Panc1 (cell line): ENCODE data around the gene FAT1. TPM values are rescaled to one million over a fixed set of nuclear protein-coding genes. Genes with fewer than 3 reads are reported as not detected.

Experiments used
- ATAC-seq: fragments of 200-7000 bp; cut with Tn5 transposase; 2 replicates; pipeline ENCODE4 v1.9.1; 2020; ENCODE audit warnings: mild to moderate bottlenecking, moderate library complexity
- BruUV-seq: library from RNA; stranded (reverse); fragments of 400-500 nt; replicated peaks from 2 replicates; lab custom pipeline; 2021; lab: Mats Ljungman, UMichigan
- CTCF ChIA-PET: fragments of 300-600 bp; sonication (Branson Sonifier 250); formaldehyde crosslinking; loops from one replicate; lab custom pipeline; 2022; ENCODE audit warnings: antibody characterized with exemption; lab: Charles Lee
- POLR2A ChIA-PET: fragments of 300-600 bp; sonication (Branson Sonifier 250); formaldehyde crosslinking; loops from one replicate; lab custom pipeline; 2022; ENCODE audit warnings: antibody characterized with exemption; lab: Charles Lee
- DNase-seq: peaks from one replicate; pipeline ENCODE4 v3.0.0-alpha.2; 2010; ENCODE audit warnings: low read depth, low spot score
- H3K27ac ChIP-seq: 2 replicates; pipeline ENCODE4 v1.5.1; 2011; ENCODE audit warnings: mild to moderate bottlenecking, low read length, inconsistent platforms
- H3K27me3 ChIP-seq: fragments of 200-500 bp; sonication (Bioruptor generic); 2 replicates; pipeline ENCODE4 v1.6.0; 2014; ENCODE audit warnings: low read length, inconsistent platforms; ENCODE audit not compliant: control insufficient read depth, insufficient read depth
- H3K36me3 ChIP-seq: fragments of 200-500 bp; sonication (Bioruptor generic); 2 replicates; pipeline ENCODE4 v1.5.1; 2014; ENCODE audit warnings: inconsistent platforms, mild to moderate bottlenecking, low read length, moderate library complexity; ENCODE audit not compliant: control insufficient read depth, insufficient read depth
- H3K4me1 ChIP-seq: 2 replicates; pipeline ENCODE4 v1.5.1; 2011; ENCODE audit warnings: inconsistent platforms, mild to moderate bottlenecking, low read length, moderate library complexity; ENCODE audit not compliant: control insufficient read depth, insufficient read depth
- H3K4me3 ChIP-seq, 2 experiments: 2 replicates each; pipeline ENCODE4 v1.5.1; 2011 to 2012; ENCODE audit warnings: low read depth in 2 of 2, low read length in 2 of 2, mild to moderate bottlenecking in 2 of 2, inconsistent platforms in 1 of 2, moderate library complexity in 1 of 2
- H3K9me3 ChIP-seq: fragments of 200-500 bp; sonication (Bioruptor generic); 2 replicates; pipeline ENCODE4 v1.5.1; 2014; ENCODE audit warnings: low read depth, mild to moderate bottlenecking, inconsistent platforms, low read length, moderate library complexity; ENCODE audit not compliant: control insufficient read depth, insufficient read depth
- POLR2AphosphoS5 ChIP-seq: IDR thresholded peaks from 2 replicates; pipeline ENCODE4 v1.6.1; 2012; ENCODE audit warnings: mild to moderate bottlenecking, low read depth, low read length, moderate library complexity
- SIN3A ChIP-seq: IDR thresholded peaks from 2 replicates; pipeline ENCODE4 v1.6.1; 2012; ENCODE audit warnings: low read depth, mild to moderate bottlenecking, low read length, moderate library complexity, borderline replicate concordance; ENCODE audit not compliant: insufficient read depth
- TCF7L2 ChIP-seq: IDR thresholded peaks from 2 replicates; pipeline ENCODE4 v1.6.1; 2011; ENCODE audit warnings: mild to moderate bottlenecking, low read depth, low read length, inconsistent platforms
- in situ Hi-C: cut with HindIII; loops from 2 replicates; pipeline ENCODE4 v1.10.0; 2016; ENCODE audit warnings: low sequenced_read_pairs, low pct_unique_long_range_greater_than_20kb
- intact Hi-C: fragments of 100-400 bp; cut with micrococcal nuclease; formaldehyde crosslinking; loops from one replicate; pipeline ENCODE4 v1.10.0; 2022; ENCODE audit not compliant: unreplicated experiment
- total RNA-seq: library from RNA; stranded (reverse); gene quantifications from one replicate; pipeline ENCODE4 v1.2.1, GENCODE V29; 2021; ENCODE audit not compliant: unreplicated experiment
- TF ChIP-seq, protein P1 (sequence below), 2 experiments: IDR thresholded peaks; 2 replicates each; pipeline ENCODE4 v1.6.1; 2011 to 2012; ENCODE audit warnings: low read depth in 2 of 2, control low read depth in 1 of 2, low read length in 1 of 2, mild to moderate bottlenecking in 1 of 2, moderate library complexity in 1 of 2; ENCODE audit not compliant: insufficient read depth in 1 of 2
- TF ChIP-seq, protein P2 (sequence below): fragments of 450-650 bp; IDR thresholded peaks from 2 replicates; pipeline ENCODE4 v1.5.1; 2017; ENCODE audit warnings: mild to moderate bottlenecking

The FAT1 gene
- total RNA-seq, 1 experiment from 2014 or later: 288 TPM

DNA sequence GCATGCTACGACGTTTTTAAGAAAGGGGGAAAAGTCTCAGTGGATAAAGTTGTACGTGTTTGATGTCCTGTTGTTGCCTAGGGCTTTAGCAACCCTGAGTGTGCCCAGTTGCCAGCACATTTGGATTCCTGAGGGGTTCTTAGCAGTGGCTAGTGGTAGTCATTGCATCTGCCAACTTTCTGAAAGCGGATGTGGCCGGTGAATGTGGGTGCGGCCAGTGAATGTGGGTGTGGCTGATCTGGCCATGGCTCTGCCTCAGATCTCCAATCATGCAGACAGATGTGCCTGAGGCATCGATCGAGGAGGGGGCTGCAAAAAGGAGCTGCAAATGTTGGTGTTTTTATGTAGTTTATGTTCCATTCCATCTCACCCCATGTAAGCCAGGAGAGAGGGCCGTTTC, 41.5 kb upstream of the FAT1 start:
- TF ChIP-seq, protein P1, sequence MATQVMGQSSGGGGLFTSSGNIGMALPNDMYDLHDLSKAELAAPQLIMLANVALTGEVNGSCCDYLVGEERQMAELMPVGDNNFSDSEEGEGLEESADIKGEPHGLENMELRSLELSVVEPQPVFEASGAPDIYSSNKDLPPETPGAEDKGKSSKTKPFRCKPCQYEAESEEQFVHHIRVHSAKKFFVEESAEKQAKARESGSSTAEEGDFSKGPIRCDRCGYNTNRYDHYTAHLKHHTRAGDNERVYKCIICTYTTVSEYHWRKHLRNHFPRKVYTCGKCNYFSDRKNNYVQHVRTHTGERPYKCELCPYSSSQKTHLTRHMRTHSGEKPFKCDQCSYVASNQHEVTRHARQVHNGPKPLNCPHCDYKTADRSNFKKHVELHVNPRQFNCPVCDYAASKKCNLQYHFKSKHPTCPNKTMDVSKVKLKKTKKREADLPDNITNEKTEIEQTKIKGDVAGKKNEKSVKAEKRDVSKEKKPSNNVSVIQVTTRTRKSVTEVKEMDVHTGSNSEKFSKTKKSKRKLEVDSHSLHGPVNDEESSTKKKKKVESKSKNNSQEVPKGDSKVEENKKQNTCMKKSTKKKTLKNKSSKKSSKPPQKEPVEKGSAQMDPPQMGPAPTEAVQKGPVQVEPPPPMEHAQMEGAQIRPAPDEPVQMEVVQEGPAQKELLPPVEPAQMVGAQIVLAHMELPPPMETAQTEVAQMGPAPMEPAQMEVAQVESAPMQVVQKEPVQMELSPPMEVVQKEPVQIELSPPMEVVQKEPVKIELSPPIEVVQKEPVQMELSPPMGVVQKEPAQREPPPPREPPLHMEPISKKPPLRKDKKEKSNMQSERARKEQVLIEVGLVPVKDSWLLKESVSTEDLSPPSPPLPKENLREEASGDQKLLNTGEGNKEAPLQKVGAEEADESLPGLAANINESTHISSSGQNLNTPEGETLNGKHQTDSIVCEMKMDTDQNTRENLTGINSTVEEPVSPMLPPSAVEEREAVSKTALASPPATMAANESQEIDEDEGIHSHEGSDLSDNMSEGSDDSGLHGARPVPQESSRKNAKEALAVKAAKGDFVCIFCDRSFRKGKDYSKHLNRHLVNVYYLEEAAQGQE (IDR thresholded peaks at IDR 0.05; ENCODE audit: insufficient read depth in 1 of 2, low read depth in 2 of 2, low read length in 1 of 2): no peak
- no peak for TF ChIP-seq POLR2AphosphoS5
- TF ChIP-seq SIN3A: no peak
- TF ChIP-seq, protein P2, sequence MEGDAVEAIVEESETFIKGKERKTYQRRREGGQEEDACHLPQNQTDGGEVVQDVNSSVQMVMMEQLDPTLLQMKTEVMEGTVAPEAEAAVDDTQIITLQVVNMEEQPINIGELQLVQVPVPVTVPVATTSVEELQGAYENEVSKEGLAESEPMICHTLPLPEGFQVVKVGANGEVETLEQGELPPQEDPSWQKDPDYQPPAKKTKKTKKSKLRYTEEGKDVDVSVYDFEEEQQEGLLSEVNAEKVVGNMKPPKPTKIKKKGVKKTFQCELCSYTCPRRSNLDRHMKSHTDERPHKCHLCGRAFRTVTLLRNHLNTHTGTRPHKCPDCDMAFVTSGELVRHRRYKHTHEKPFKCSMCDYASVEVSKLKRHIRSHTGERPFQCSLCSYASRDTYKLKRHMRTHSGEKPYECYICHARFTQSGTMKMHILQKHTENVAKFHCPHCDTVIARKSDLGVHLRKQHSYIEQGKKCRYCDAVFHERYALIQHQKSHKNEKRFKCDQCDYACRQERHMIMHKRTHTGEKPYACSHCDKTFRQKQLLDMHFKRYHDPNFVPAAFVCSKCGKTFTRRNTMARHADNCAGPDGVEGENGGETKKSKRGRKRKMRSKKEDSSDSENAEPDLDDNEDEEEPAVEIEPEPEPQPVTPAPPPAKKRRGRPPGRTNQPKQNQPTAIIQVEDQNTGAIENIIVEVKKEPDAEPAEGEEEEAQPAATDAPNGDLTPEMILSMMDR: no peak
- no peak for TF ChIP-seq TCF7L2
- Histone ChIP-seq H3K4me3 (peak overlapping the region in 1 of 2 experiments; percentile 14; a peak in 1 of 4 replicates), H3K27me3 (no peaks in the 10 kb centered on the region), H3K27ac (peak overlapping the region; percentile 62), H3K4me1 (peaks cover 9% of the 10 kb centered on the region), H3K36me3 (no peaks in the 10 kb centered on the region), H3K9me3 (no peaks in the 10 kb centered on the region)
- ATAC-seq (peak; percentile 91), DNase-seq (no peak)
- BruUV-seq: no TSS peak
- in situ Hi-C loops: no loop called here
- CTCF ChIA-PET: no interaction called here
- POLR2A ChIA-PET: no interaction called here
- intact Hi-C loops: no loop called here

DNA sequence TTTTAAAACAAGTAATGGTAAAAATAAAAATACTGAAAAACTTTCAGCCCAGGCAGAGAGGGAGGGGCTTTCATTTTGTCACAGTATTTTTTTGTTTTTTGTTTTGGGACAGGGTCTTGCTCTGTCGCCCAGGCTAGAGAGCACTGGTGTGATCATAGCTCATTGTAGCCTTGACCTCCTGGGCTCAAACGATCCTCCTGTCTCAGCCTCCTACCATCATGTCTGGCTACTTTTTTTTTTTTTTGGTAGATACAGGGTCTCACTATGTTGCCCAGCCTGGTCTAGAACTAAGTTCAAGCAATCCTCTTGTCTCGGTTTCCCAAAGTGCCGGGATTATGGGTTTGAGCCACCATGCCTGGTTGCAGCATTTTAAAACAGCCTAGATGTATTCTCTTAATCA, 40.8 kb upstream of the FAT1 start:
- ATAC-seq (no peak), DNase-seq (no peak)
- in situ Hi-C loops (no loop called here), intact Hi-C loops (no loop called here)
- POLR2A ChIA-PET: no interaction called here
- H3K4me1 ChIP-seq: peaks cover 9% of the 10 kb centered on the region
- TF ChIP-seq, protein P2: no peak
- TF ChIP-seq, protein P1 (IDR thresholded peaks at IDR 0.05; ENCODE audit: insufficient read depth in 1 of 2, low read depth in 2 of 2, low read length in 1 of 2): no peak
- TF ChIP-seq POLR2AphosphoS5 (no peak), SIN3A (no peak), TCF7L2 (no peak)
- CTCF ChIA-PET: interaction anchor here (0.7 kb wide), 1 partner anchor 75 kb away, joined by 4 read pairs; no protein-coding TSS in a partner anchor
- no peaks in the 10 kb centered on the region for H3K9me3 ChIP-seq
- H3K27ac ChIP-seq: peak overlapping the region; percentile 62; the same call in 1 of the 2 replicates
- no peak overlapping the region for H3K4me3 ChIP-seq
- H3K27me3 ChIP-seq: no peaks in the 10 kb centered on the region
- no TSS peak for BruUV-seq
- H3K36me3 ChIP-seq: no peaks in the 10 kb centered on the region
